Measurements from ENCODE around the gene GCFC2.

GCFC2 gene

DNA sequence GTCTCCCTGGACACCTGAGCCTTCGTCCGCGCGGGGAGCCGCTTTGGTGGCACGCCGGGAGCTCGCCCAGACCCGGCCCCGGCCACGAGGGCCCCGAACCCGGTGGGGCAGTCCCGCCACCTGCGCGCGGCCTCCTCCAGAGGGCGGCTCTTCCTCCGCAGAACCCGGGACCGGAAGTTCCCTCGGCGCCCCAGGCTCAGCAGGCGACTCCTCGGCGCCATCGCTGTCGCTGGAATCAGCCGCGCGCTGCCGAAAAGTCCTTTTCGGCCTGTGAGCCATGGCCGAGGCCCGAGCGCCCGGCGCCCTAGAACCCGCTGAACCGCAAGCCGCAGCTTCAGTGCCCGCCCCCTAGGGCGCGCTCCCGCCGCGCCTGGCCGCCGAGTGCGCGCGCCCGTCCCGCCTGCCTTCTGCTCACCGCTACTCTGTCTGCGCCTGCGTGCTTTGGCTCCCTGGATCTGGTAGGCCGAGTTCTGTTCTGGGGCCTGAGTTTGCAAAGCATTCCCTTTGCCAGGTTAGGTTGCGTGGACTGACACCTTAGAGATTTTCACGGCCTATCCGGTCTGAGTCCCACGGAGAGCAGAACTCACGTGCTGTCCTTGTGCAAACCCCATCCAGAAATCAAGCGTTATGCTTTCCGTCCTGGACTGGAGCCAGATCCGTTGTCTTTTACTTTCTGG, at the start of gene GCFC2:
TSS of gene GCFC2 (minus strand) at position 339 of the 677 bp plus-strand sequence. CDS start at position 279, 60 bp downstream.
- DNase-seq (ENCODE audit: low spot score) = peak; percentile 96
- no peak for TF ChIP-seq CTCF (IDR thresholded peaks at IDR 0.05; ENCODE audit: extremely low read depth, missing control alignments)

- no peak for TF ChIP-seq CTCF (IDR thresholded peaks at IDR 0.05; ENCODE audit: extremely low read depth, missing control alignments)
- no peak for DNase-seq (ENCODE audit: low spot score)
Measured at GRCh38 chr2:75752828-75753227, 42.1 kb upstream of the GCFC2 start.

- TF ChIP-seq CTCF (IDR thresholded peaks at IDR 0.05; ENCODE audit: extremely low read depth, missing control alignments) = no peak
- no peak for DNase-seq (ENCODE audit: low spot score)
Measured at GRCh38 chr2:75751824-75752468, 41.2 kb upstream of the GCFC2 start.

DNA sequence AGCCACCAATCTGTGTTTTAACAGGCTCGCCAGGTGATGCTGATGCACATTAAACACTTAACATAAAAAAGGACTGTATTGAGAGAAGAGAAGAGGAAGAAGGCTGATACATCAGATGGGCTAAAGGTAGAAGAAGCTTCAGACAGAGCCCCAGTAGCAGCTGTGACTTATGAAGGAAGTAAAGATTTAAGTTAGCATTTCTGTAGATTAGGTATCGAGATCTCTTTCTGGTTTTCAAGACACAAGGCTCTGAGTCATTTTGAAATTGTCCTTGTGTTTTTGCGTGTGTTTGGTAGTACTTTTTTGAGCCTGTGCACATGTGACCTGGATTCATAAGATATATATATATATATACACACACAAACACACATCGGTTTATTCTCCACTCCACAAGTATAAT, 40.6 kb upstream of the GCFC2 start:
- no peak for DNase-seq (ENCODE audit: low spot score)
- TF ChIP-seq CTCF (IDR thresholded peaks at IDR 0.05; ENCODE audit: extremely low read depth, missing control alignments) = no peak

DNA sequence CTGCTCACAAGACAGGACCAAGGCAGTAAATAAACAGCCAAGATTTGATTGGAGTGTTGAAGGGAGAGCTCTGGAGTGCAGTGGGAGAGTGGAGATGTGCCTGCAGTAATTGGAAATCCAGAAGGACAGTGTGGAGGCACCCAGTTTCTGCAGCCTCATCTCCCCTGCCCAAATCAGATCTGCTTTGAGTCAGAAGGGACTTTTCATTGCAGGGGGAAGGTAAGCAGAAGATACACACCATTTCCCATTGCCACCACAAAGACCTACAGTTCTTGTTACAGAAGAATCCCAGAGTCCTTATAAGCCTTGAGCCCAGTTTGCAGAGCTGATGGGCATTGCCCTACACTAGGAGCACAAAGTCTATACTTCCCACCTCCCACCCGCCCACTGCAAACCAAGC, 27.2 kb upstream of the GCFC2 start:
- TF ChIP-seq CTCF (IDR thresholded peaks at IDR 0.05; ENCODE audit: extremely low read depth, missing control alignments) = no peak
- no peak for DNase-seq (ENCODE audit: low spot score)

GRCh38 chr2:75736276-75736675, 25.6 kb upstream of the GCFC2 start:
- no peak for TF ChIP-seq CTCF (IDR thresholded peaks at IDR 0.05; ENCODE audit: extremely low read depth, missing control alignments)
- DNase-seq (ENCODE audit: low spot score) = no peak

- no peak for TF ChIP-seq CTCF (IDR thresholded peaks at IDR 0.05; ENCODE audit: extremely low read depth, missing control alignments)
- DNase-seq (ENCODE audit: low spot score) = no peak
Measured at GRCh38 chr2:75729861-75730260, 19.1 kb upstream of the GCFC2 start.

Measured in GM20000 (cell line).